ENCODE data around the gene KMO.

The KMO gene

DNA sequence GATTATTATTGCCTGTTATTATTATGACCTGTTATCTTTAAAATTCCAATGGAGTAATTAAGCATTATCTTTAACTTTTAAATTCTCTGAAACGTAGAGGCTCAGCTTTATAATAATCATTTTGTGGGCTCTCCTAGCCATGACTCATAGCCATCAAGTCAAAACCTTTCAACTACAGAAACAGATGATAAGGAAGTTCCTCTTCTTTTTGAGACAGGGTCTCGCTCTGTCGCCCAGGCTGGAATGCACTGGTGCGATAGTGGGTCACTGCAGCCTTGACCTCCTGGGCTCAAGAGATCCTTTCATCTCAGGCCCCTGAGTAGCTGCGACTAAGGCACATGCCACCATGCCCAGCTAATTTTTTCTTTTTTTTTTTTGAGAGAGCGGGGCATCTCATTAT is 64.5 kb downstream of the KMO start:
- no peak for DNase-seq (ENCODE audit: low read depth)

DNA sequence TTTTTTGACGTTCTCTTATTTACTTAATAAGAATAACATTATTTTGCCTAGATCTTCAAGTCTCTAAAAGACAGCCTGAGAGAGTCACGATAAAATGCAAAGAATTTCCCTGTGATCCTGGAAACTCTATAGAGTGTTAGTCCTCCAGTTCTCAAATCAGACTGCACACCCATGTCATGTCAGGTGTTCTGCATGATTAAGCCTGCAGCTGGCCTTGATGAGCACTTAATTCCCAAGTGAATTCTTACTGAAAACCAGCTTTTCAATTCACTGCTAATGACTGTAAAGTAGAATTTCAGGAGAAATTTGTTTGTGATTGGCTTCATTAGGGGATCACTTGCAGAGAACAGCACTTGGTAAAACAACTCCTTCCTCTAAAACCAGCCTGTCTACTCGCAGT is 66.1 kb downstream of the KMO start:
- DNase-seq (ENCODE audit: low read depth), result no peak

DNA sequence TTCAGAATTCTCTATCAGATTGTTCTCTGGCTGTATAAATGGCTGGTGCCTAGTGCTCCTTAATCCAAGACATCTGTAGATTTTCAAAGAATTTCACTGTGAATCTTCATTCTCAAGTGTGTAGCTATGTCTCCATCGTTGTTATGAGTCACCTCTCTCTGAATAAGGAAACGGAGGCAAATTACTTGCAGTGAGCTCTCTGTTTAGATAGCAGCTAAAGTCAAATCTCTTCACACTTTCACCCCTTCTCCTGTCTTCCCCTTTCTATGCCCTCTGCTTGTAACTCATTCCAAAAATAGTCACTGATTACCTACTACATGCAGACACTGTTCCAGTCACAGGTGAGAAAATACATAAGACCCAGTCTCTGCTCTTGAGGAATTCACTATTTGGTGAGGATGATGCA is 68.3 kb downstream of the KMO start:
- no peak for DNase-seq (ENCODE audit: low read depth)

DNA sequence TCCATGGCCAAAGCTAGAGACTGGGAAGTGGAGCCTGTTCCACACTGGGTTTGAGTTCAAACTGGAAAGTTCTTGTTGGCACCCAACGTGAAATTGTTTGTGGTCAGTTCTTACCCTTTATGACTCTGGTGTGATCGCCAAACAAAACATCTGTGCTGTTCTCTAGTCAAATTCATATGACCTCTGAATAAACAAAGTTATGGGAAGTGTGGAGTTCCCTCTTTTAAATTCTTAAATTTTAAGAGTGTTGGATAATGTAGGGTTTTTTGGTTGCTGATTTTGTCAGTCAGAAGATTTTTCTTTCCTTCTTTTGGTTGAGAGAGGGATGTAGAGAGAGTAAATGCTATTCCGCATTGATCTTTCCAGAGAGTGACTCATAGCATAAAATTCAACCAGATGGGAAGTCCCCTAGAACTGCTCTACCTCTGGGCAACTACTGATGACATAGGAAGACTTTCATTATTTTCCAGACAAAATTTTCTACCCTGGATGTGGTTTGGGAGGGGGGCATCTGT is 71.6 kb downstream of the KMO start:
- DNase-seq (ENCODE audit: low read depth), result no peak

DNA sequence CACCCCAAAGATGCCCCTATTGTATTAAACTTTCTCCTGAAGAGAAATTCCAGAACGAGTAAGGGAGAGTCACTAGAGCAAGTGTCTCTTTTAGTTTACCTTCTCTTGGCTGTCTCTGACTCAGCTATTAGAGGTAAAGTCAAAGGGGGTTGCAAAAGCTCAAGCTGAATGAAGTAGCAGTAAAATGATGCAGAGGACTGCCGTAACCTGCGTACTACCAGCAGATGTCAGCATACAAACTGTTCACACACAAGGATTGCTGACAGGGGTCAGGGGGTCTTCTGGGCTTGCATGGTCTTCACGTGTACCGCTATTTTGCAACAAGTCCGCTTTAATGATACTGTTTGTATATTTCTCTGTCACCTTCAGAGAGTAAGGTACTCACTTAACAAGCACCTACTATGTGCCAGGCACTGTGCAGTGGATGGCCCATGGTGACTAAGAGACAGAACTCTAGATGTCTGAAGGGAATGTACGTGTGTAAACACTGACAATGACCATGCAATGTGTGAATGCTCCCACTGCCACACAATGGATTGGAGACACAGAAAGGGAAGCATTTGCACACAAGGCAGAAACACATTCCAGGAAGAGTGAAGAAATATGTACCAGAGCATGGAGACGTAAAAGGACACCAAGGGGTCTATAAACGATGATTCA is 73.1 kb downstream of the KMO start:
- no peak for DNase-seq (ENCODE audit: low read depth)

DNA sequence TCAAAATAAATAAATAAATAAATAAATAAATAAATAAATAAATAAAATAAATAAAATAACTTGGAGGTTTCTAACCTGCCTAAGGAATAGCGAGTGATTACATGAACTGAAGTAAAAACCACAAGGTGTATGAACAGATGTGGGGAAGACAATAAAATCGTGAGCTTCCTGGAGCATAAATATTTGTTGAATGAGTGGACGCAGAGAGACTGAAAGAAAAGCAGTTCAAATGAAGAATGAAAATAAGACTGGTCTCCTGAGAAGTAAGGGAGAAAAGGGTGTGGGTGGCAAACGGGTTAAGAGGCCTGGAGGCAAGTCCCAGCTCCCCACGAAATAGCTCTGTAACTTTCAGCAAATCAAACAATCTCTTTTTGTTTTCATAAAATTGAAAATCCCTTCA is 74.4 kb downstream of the KMO start:
- no peak for DNase-seq (ENCODE audit: low read depth)

DNA sequence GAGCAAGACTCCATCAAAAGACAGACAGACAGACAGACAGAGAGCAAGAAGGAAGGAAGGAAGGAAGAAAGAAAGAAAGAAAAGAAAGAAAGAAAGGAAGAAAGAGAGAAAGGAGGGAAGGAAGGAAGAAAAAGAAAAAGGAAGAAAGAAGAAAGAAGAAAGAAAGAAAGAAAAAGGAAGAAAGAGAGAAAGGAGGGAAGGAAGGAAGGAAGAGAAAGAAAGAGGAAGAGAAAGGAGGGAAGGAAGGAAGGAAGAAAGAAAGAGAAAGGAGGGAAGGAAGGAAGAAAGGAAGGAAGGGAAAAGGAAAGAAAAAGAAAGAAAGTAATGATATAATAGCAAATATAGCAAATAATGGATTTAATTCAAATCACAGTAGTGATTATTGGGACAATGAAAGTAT is 75.3 kb downstream of the KMO start:
- no peak for DNase-seq (ENCODE audit: low read depth)

DNA sequence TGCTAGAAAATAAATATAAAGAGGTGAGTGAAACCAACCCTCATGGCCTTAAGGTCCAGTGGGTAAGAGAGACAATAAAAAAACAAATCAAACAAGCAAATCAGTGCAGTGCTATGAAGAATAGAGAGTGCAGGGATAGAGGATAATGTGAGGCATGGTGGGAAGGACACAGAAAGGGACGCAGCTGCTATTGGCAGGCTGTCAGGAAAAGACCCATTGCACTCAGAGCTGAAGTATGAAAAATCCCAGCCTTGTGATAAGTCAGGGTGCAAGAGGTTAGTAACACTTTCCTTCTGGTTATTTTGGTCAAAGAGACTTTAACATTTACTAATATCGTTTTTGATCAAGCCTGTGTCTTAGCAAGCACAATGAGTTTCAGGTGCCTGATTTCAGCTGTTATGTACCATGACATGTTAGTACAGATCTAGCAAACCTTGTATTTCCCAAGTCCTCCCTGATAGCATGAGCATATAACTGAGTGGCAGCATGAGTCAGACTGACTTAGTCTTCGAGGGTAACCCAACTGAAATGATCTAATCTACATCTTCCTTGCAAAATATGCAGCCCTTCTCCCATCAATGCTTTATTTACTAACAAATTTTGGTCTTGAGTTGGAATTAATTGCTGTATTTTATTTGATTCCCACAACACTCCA is 76.3 kb downstream of the KMO start:
- no peak for DNase-seq (ENCODE audit: low read depth)

DNA sequence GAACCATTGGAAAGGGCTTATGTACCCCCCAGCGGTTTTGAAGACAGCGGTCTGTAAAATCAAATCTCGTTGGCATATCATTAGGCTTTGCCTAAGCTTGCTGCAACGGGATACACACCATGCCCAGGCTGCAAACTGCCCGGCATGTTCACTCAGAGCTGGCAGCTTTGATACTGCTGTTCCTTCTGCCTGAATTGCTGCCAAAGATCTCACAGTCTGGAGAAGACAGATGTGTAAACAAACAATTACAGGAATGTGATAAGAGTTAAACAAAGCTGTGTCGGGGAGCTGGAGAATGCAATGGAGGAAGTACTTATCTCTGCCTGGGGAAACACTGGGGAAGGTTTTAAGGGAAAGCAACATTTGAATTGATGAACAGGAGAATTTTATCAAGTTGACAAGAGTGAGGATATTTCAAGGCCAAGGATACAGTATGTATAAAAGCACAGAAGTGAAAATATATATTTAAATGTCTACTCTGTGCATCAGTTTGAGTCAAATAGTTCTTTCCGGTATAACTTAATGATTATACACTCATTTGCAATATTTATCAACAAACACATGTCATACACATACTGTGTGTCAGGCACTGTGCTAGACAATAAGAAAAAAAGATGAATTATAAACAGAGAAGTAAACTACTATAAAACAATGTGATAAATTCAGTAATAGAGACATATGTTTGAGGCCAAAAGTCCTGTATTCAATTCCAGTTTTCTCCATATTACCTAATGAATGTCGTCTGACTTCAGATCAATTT is 78.1 kb downstream of the KMO start:
- no peak for DNase-seq (ENCODE audit: low read depth)

DNA sequence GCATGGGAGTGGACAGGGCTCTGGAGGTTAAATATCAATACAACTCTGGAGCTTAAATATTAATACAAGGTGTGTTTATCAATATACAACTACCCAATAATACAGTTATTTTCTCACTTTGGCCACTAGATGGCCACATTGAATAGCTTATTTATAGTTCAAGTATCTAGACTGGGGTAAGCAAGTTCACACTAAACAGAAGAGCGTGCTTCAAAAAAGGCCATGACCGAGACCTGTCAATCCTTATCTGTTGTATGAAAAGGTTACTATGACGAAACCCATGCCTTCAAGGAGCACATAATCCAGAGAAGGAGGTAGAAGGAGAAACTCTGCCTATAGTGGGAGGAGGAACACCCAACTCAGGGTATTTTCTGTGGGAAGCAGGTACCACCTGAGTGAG is 78.9 kb downstream of the KMO start:
- DNase-seq (ENCODE audit: low read depth), result no peak

DNA sequence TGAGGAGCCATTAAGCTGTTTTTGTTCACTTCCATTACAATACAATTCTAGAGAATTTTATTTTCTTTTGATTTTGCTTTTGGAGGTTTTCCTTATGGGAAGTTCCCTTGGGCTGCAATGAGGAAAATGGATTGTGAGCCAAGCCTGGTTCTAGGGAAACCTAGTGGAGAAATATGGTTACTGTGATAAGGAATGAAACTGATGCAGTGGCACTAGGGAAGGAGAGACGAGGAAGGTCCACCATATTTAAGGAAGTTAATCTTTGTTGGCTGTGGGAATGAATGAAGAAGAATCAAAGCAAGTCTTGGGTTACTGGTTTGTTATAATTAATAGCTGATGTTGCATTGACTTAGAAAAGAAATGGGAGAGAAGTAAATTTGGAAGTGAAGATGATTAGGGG is 79.6 kb downstream of the KMO start:
- no peak for DNase-seq (ENCODE audit: low read depth)

DNA sequence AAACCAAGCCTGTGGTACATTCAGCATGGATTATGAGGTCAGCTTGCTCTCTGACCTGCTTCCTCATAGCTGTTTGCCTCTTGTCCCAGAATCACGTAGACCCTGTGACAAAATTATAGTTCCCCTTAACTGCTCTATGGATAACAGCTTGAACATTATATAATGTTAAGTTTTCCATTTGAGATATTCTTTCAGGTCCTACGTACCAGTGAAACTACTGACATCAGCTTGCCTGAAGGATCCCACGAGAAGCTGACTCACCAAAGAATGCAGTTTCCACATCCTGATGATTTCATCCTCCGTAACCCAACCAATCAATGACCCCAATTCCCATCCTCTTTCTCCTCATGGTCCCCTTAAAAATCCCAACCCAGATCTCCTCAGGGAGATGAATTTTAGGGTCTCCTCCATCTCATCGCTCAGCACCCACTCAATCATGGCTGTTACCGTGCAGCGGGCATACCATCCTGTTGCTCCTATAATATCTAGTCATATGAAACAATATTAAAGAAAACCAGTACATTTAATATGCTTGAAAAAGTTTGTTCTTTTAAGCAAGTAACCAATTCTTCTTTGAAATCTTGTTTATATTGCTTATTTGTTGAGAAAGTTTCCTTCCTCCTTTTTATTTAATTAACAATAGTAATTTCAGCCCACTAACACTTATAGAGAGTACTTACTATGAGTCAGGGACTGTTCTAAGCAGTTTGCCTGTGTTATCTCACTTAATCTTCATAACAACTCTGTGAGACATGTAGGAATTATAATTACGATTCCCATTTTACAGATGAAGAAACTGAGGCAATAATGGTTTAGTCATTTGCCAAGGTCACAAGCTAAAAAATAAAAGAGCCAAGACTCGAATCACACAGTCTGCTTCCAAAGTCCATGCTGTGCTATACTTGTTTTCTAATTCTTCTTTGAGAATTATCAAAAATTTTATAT is 80.6 kb downstream of the KMO start:
- DNase-seq (ENCODE audit: low read depth), result no peak

DNA sequence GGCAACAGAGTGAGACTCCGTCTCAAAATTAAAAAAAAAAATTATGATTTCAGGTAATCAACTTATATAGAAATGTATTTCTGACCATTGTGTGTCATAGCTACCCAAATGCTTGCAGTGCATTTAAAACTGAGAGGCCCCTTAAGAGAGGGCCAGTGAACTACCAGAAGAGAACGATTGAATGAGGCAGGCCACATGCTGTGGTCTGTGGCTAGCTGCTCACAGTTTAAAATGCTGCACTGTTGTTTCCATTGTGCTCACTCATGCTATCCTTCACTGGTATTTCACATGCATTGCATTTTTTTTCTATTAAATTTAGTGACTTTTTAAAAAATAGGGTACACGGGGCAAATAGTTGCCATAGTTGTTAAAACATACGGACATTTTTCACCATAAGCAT is 82.0 kb downstream of the KMO start:
- no peak for DNase-seq (ENCODE audit: low read depth)

DNA sequence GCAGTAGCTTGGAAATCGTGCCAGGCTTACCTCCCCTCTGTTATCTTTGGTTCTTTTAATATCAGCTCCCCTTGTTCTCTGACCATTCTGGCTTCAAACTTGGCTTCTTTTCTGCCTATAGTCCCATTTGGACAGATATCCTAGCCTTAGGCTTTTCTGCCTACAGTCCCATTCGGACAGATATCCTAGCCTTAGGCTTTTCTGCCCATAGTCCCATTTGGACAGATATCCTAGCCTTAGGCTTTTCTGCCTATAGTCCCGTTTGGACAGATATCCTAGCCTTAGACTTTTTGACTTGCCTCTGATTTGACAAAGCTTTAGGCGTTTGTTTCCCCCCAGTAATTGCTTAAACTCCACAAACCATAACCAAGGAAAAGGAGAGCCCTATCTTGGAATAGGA is 82.4 kb downstream of the KMO start:
- no peak for DNase-seq (ENCODE audit: low read depth)

DNA sequence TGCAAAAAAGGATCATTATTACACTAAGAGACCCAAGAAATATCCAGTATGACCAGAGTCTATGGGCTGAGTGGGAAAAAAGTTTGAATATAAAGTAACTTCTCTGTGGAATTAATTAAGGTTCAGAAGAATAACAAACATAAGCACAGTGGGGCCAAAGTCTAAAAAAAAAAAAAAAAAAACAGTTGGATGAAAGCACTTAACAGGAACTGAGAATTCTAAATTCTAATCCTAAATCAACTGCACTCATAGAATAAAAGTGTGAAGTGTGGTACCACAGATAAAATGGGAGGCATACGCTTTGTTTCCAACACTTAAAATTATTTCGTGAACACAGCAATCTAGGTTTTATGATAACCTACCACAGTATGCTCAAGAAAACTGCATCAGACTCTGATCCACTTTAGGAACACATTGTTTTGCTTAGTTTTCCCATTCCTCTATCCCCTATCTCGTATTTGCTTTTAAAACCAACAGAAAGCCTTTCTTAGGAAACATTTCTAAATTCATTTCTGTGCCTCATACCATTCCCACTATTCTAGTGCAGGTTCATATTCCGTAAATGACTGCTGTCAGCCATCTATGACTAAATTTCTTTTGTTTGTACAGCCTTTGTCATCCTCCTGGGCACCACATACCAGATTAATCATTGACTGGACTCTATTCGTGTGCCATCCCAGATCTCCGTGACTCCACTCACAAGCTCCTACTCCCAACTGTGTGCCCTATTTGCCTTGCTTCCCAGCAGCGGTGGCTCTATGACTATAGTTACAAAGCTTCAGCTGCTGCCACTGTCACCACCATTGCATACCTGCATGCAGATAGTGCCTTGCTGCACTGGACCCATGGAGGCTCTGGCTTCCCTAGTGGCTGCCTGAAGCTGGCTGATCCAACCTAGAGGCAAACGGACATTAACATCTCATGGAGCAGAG is 83.1 kb downstream of the KMO start:
- DNase-seq (ENCODE audit: low read depth), result no peak

DNA sequence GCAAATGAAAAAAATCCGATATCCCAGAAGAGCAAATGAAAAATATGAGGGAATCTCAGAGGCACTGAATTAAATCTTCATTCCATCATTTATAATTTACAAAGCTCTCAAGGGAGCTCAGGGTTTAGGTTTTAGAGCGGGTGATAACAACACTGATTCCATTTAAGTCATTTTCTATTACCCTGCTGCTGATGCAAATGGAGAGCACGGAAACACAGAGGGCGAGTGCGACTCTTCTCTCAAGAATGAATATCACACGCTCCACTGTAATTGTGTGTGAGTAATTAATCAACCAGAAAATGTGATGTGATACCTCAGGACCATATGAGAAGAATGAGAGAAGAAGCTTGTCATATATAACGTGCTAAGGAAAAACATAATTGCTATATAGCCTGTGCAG is 85.2 kb downstream of the KMO start:
- no peak for DNase-seq (ENCODE audit: low read depth)

DNA sequence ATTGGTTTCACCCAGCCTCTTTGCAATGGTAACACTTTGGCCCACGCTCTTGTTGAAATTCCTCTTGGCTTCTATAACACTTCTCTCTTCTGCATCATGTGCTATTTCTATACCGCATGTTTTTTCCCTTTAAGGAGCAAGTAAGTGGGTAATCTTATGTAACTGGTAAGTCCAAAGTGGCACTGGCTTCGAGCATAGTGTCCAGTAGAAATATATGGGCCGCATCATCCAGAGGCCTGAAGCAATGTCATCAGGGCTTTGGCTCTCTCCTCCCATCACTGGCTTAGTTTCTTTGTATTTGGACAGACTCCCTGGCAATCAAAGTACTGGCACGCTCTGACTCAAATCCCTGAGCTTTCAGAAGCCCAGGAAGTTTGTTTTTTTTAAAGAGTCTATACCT is 90.5 kb downstream of the KMO start:
- no peak for DNase-seq (ENCODE audit: low read depth)

DNA sequence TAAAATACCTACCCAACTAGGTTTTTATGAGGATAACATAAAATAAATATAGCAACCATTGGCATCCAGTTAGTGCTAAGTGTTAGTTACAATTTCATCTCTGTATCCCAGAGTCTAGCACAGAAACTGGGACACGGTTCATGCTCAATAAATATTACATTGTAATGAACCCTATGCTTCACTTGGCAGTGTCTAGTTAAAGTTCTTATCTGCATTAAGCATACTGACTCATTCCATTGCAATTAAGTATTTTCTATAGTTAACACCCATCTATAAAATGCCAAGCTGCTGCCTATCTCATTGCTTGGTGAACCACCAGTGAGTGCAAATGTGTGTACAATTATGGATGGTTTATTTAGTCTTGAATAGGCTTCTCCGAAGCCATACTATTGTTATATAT is 92.8 kb downstream of the KMO start:
- no peak for DNase-seq (ENCODE audit: low read depth)

DNA sequence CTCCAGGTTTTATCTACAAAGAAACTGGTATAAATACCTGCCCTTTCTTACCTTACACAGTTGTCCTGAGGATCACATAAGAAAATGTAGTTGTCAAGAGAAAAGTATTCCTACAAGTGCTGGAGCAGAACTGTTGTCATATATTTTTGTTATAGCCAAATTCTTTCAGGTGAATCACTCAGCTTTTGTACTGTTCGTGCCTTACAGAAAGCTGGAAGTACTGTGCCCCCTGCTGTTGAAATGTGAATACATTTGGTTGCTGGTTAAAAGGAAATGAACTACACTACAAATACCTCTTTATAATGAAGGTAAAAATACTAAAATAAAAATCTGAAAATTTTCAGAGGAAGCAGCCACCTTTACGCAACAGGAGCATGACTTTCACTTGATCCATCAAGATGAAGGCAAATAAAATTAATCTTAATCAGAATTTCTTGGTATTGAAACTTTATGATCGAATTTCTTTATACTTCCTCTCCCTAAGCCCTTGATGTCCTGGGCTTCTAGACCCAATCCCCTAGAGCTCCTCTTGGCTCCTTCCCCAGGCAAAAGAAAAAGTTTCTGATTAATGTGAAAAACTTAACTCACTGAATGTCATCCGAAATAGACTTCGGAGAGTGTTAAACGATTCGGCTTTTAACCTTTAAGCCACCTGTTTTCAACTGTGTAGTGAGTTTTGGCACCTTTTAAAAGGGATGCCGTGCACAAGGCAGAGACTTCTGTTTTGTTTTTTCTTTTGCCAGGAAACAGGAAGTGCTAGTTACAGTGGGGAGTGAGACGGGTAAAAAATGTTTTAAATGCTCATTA is 95.5 kb downstream of the KMO start:
- no peak for DNase-seq (ENCODE audit: low read depth)

DNA sequence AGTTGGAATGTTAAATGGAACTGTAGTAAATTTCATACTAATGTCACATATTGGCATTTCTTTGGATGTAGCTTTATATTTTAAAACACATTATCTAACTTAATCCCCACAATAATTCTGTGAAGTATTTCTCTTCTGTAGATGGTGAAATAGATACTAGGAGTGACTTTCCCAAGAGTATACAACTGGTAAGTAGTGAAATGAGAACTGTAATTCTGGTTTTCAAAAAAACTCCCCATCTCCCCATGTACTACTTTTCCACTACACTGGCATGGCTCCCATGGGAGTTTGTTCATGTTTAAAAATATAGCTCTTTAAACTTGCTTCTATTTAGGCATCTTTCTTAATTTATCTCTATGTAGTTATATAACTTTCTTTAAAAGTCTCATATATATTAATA is 97.8 kb downstream of the KMO start:
- DNase-seq (ENCODE audit: low read depth), result no peak

All from activated T-cell treated with anti-CD3 and anti-CD28 coated beads for 48 hours (primary cell).